Fibroblast of skin of scalp (primary cell): ENCODE data around the gene KBTBD4.

Source experiments
- DNase-seq: peaks from one replicate; pipeline ENCODE4 v3.0.0-alpha.2; 2013

KBTBD4 gene

DNA sequence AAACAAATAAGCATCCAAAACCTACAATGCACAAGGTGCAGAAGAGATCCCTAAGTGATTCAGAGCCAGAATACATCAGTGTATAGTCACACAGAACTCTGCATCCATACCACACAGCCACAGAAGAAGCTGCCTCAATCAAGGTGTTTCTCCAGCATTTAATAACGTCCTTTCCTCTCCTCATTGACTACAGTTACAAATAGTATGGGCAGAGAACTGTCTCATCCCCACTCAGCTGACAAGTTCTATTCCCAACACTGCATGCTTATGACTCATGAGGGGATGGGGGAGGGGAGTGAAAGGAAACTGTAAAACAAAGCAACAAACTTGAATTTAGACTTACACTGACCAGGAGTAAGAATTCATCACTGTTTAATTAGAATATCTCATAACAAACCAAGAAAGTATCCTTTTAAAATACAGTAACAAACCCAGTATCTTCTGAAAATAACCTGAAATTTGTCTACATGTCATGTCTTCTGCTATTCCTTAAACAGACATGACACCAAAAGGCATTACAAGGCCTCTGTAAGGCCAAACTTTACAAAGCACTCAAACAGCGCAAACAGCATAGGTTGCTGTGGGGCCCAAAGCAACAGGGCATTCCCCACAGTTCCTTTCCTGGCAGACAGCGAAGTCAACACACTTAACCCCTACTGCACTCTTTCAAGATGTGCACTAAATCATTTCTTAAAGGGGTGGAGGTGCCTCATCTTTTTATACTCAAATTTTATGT, 55.1 kb downstream of the KBTBD4 start:
- peak; percentile 81 for DNase-seq
